HEK293T (cell line): Measurements from ENCODE around the gene EMSY.

Source experiments
- CTBP1 ChIP-seq: fragments of 450-650 bp; IDR thresholded peaks from 2 replicates; pipeline ENCODE4 v1.6.1; 2016; ENCODE audit warnings: borderline replicate concordance
- HDGF ChIP-seq: fragments of 450-650 bp; IDR thresholded peaks from 2 replicates; pipeline ENCODE4 v1.6.1; 2017; ENCODE audit warnings: antibody characterized with exemption, borderline replicate concordance
- NFRKB ChIP-seq: fragments of 450-650 bp; IDR thresholded peaks from 2 replicates; pipeline ENCODE4 v1.6.1; 2016; ENCODE audit warnings: mild to moderate bottlenecking, moderate library complexity
- TARDBP ChIP-seq: fragments of 450-650 bp; IDR thresholded peaks from 2 replicates; pipeline ENCODE4 v1.6.1; 2016

DNA sequence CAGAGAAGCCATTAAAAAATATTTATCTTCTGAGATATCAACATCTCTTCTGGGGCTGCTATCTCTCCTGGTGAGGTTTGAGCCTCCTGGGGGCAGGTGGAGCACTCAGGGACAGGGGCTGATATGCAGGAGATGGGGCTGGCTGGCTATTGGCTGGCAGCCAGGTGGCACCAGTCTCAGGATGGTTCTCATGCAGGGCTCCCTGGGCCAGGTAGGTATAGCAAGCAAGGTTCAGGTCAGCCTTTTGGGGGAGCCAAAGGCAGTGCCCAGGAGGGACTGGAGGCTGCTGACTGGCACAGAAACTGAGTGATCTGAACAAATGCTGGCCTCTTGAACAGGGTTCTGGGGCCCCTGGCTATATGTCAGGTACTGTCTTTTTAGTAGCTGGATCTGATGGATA, 29.7 kb upstream of the EMSY start:
- TF ChIP-seq TARDBP (no peak), HDGF (no peak), CTBP1 (no peak), NFRKB (no peak)
